Keratinocyte (primary cell): ENCODE data around the gene CHRDL2.

ENCODE experiments used
- CTCF ChIP-seq, 3 experiments: IDR thresholded peaks in 1 of 3; conservative IDR thresholded peaks in 1 of 3; optimal IDR thresholded peaks in 1 of 3; 2 replicates in 2 of 3; 3 replicates in 1 of 3; pipeline versions ENCODE3 to v1.5.1; 2011; ENCODE audit warnings: low read length in 3 of 3, mild to moderate bottlenecking in 3 of 3, moderate library complexity in 2 of 3, control low read depth in 1 of 3, inconsistent platforms in 1 of 3; ENCODE audit not compliant: insufficient read depth in 2 of 3; ENCODE audit errors: extremely low read depth in 1 of 3
- EZH2 ChIP-seq: IDR thresholded peaks from one replicate; pipeline ENCODE4 v1.6.1; 2012; ENCODE audit warnings: inconsistent platforms, mild to moderate bottlenecking, low read length, moderate library complexity

- TF ChIP-seq CTCF (optimal IDR thresholded peaks at IDR 0.05 in 1 of 3, IDR thresholded peaks at IDR 0.05 in 1 of 3, conservative IDR thresholded peaks at IDR 0.05 in 1 of 3; ENCODE audit: extremely low read depth in 1 of 3, insufficient read depth in 2 of 3, low read length in 3 of 3) (peak; percentile 79 to 94 (median 88)), EZH2 (no peak)
These were observed 8.5 kb upstream of the CHRDL2 start for GRCh38 chr11:74739546-74740270.
